Endothelial cell of umbilical vein (primary cell): ENCODE data around the gene USP6NL. TPM values are rescaled to one million over a fixed set of nuclear protein-coding genes. Genes with fewer than 3 reads are reported as not detected.
A peak's percentile ranks its signal among the peaks of the same experiment; 100 is the strongest.

Source experiments
- BruUV-seq: library from RNA; stranded (reverse); fragments of 400-500 nt; replicated peaks from 2 replicates; lab custom pipeline; 2021; lab: Mats Ljungman, UMichigan
- CTCF ChIA-PET: fragments of 300-600, 350-600 bp; sonication (Branson Sonifier 250); formaldehyde crosslinking; loops from one replicate; lab custom pipeline; 2021; ENCODE audit warnings: antibody characterized with exemption, inconsistent platforms; lab: Charles Lee
- POLR2A ChIA-PET: fragments of 300-600, 350-600 bp; sonication (Branson Sonifier 250); formaldehyde crosslinking; loops from one replicate; lab custom pipeline; 2021; ENCODE audit warnings: antibody characterized with exemption, inconsistent platforms; lab: Charles Lee
- DNase-seq: peaks from one replicate; pipeline ENCODE4 v3.0.0-alpha.2; 2011; ENCODE audit warnings: low read depth, low spot score
- FAIRE-seq: peaks from 2 replicates; lab custom pipeline; 2011; peaks lifted over from hg19 to GRCh38; lab: Jason Lieb, UNC
- H2AFZ ChIP-seq: 2 replicates; pipeline ENCODE4 v1.6.0; 2012; ENCODE audit warnings: low read depth, low read length, control low read depth, inconsistent platforms
- H3K27ac ChIP-seq: 2 replicates; pipeline ENCODE4 v1.5.1; 2011; ENCODE audit warnings: low read depth, mild to moderate bottlenecking, control low read depth, low read length, moderate library complexity; ENCODE audit not compliant: insufficient read depth
- H3K27me3 ChIP-seq, 2 experiments: 2 replicates each; pipeline versions ENCODE4 v1.6.0 to v1.6.1; 2011; ENCODE audit warnings: low read length in 2 of 2, mixed read lengths in 1 of 2; ENCODE audit not compliant: control insufficient read depth in 2 of 2, insufficient read depth in 2 of 2
- H3K36me3 ChIP-seq, 2 experiments: 2 replicates in 1 of 2; 3 replicates in 1 of 2; pipeline ENCODE4 v1.5.1; 2011; ENCODE audit warnings: low read length in 2 of 2, mild to moderate bottlenecking in 1 of 2, moderate library complexity in 1 of 2; ENCODE audit not compliant: control insufficient read depth in 2 of 2, insufficient read depth in 2 of 2; ENCODE audit errors: extremely low read depth in 1 of 2
- H3K4me1 ChIP-seq: 3 replicates; pipeline ENCODE4 v1.5.1; 2011; ENCODE audit warnings: mild to moderate bottlenecking, low read length; ENCODE audit not compliant: control insufficient read depth, insufficient read depth; ENCODE audit errors: extremely low read depth
- H3K4me2 ChIP-seq: 2 replicates; pipeline ENCODE4 v1.6.1; 2011; ENCODE audit warnings: low read length, control low read depth, mixed read lengths; ENCODE audit not compliant: insufficient read depth
- H3K4me3 ChIP-seq, 3 experiments: fragments of 200-600 bp in 1 of 3; sonication (generic), shearing (Covaris generic) in 1 of 3; replicated peaks in 1 of 3; 2 replicates each; pipeline ENCODE4 v1.5.1; 2011 to 2016; ENCODE audit warnings: control low read depth in 3 of 3, low read length in 3 of 3, mild to moderate bottlenecking in 2 of 3, inconsistent platforms in 1 of 3, low read depth in 1 of 3, moderate library complexity in 1 of 3; ENCODE audit not compliant: insufficient read depth in 1 of 3
- H3K79me2 ChIP-seq: 2 replicates; pipeline ENCODE4 v1.6.0; 2012; ENCODE audit warnings: low read length, inconsistent platforms; ENCODE audit not compliant: control insufficient read depth, insufficient read depth
- H3K9ac ChIP-seq: replicated peaks from 2 replicates; pipeline ENCODE3; 2011; ENCODE audit warnings: low read length, control low read depth; ENCODE audit not compliant: insufficient read depth; ENCODE audit errors: extremely low read depth
- H3K9me1 ChIP-seq: replicated peaks from 3 replicates; pipeline ENCODE4 v1.6.0; 2011; ENCODE audit warnings: mild to moderate bottlenecking, low read length; ENCODE audit not compliant: control insufficient read depth, insufficient read depth; ENCODE audit errors: extremely low read depth
- H3K9me3 ChIP-seq: replicated peaks from 2 replicates; pipeline ENCODE4 v1.5.1; 2012; ENCODE audit warnings: low read length, inconsistent platforms; ENCODE audit not compliant: control insufficient read depth, insufficient read depth
- H4K20me1 ChIP-seq: replicated peaks from 2 replicates; pipeline ENCODE3; 2011; ENCODE audit warnings: mild to moderate bottlenecking, low read length; ENCODE audit not compliant: control insufficient read depth, insufficient read depth; ENCODE audit errors: extremely low read depth
- CTCF ChIP-seq, 2 donors: IDR thresholded peaks; 1 replicate in 1 of 2; 2 replicates in 1 of 2; pipeline ENCODE4 v1.5.1; 2011; ENCODE audit warnings: low read length in 2 of 2, mild to moderate bottlenecking in 2 of 2, moderate library complexity in 2 of 2, control low read depth in 1 of 2, inconsistent platforms in 1 of 2, low read depth in 1 of 2; ENCODE audit not compliant: insufficient read depth in 1 of 2; ENCODE audit errors: extremely low read depth in 1 of 2
- FOS ChIP-seq: IDR thresholded peaks from 2 replicates; pipeline ENCODE4 v1.6.1; 2011; ENCODE audit warnings: mild to moderate bottlenecking, low read length, moderate library complexity, borderline replicate concordance; ENCODE audit not compliant: insufficient read depth
- GATA2 ChIP-seq: IDR thresholded peaks from 2 replicates; pipeline ENCODE4 v1.7.0; 2011; ENCODE audit warnings: low read depth, mild to moderate bottlenecking, moderate library complexity, mixed read lengths, low read length; ENCODE audit not compliant: insufficient read length, insufficient read depth
- MAX ChIP-seq: IDR thresholded peaks from 2 replicates; pipeline ENCODE4 v1.6.1; 2011; ENCODE audit not compliant: insufficient read depth, insufficient read length
- dilution Hi-C: fragments of 300-500 bp; cut with MboI; formaldehyde crosslinking; loops from one replicate; pipeline ENCODE4 v1.15.0; 2019; ENCODE audit warnings: low sequenced_read_pairs; ENCODE audit not compliant: extremely low pct_ligation_motif_present
- intact Hi-C: fragments of 100-400 bp; cut with micrococcal nuclease; formaldehyde crosslinking; loops from one replicate; pipeline ENCODE4 v1.10.0; 2022
- polyA plus RNA-seq, 4 experiments: library from polyadenylated mRNA; depleted of rRNA in 3 of 4; stranded (reverse) in 3 of 4; unstranded in 1 of 4; fragments of >200 nt; gene quantifications; 2 replicates each; pipeline versions ENCODE4 v1.2.1 to v1.2.3, GENCODE V29; 2011 to 2012; ENCODE audit warnings: missing spikeins in 1 of 4
- total RNA-seq: library from RNA; stranded (reverse); gene quantifications from 2 replicates; pipeline ENCODE4 v1.2.3, GENCODE V29; 2021

The USP6NL gene
- total and polyA plus RNA-seq, 2 donors (not counting 3 experiments of a cell fraction or from before 2014, with no cell fraction given): 13.5 to 29.2 TPM

DNA sequence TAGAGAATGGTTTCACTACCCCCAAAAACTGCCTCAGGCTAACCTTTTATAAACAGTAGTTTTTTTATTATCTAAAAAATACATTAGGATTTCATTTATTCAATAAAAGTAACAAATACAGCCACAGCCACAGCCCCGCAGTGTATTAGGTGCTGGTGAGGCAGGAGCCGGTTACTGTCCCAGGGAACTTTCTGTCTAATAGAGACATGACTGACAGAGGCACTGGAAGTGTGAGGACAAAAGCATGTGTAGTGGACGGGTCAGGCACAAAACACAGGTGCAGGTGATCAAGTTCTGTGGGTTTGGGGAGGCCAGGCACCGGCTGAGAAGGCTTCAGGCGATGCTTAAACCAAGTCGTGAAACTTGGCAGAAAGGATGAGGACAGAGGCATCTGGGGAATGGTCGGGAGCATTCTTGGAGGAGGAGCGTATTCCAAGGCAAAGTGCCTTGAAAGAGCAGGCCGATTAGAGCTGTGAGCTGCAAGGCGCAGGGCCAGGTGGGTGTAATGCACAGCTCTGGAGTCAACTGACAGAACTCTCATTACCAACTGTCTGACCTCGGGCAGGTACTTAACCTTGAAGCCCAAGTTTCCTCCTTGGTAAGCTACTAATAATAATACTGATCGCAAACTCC, 138.2 kb downstream of the USP6NL start:
- ChIA-PET CTCF (interaction anchor here (1.0 to 1.6 kb wide), 2 partner anchors 49 to 203 kb away, joined by 3 to 9 read pairs; no protein-coding TSS in a partner anchor), POLR2A (no interaction called here)
- H3K79me2 ChIP-seq: no peaks in the 10 kb centered on the region
- H4K20me1 ChIP-seq: peaks cover 3% of the 10 kb centered on the region
- dilution Hi-C loops: no loop called here
- no peak overlapping the region for H3K27ac ChIP-seq
- BruUV-seq: no TSS peak
- intact Hi-C loops: no loop called here
- H3K4me2 ChIP-seq: no peak overlapping the region
- DNase-seq: no peak
- peaks cover 3 to 4% of the 10 kb centered on the region in 2 experiments for H3K36me3 ChIP-seq
- H3K9ac ChIP-seq: no peak overlapping the region
- H3K4me1 ChIP-seq: peaks cover 5% of the 10 kb centered on the region
- no peaks in the 10 kb centered on the region for H3K9me1 ChIP-seq
- no peak for TF ChIP-seq MAX
- no peak for TF ChIP-seq GATA2
- TF ChIP-seq FOS: no peak
- no peaks in the 10 kb centered on the region for H3K9me3 ChIP-seq
- FAIRE-seq: no peak
- no peaks in the 10 kb centered on the region for H3K27me3 ChIP-seq
- H2AFZ ChIP-seq: no peak overlapping the region
- H3K4me3 ChIP-seq: no peak overlapping the region

GRCh38 chr10:11472158-11472753, 139.2 kb downstream of the USP6NL start:
- ChIA-PET POLR2A (no interaction called here), CTCF (interaction anchor here (1.6 kb wide), 1 partner anchor 48 kb away, joined by 9 read pairs; no protein-coding TSS in a partner anchor)
- DNase-seq (peak; percentile 40), FAIRE-seq (no peak)
- Histone ChIP-seq H3K27me3 (no peaks in the 10 kb centered on the region), H3K79me2 (no peaks in the 10 kb centered on the region), H3K9me3 (no peaks in the 10 kb centered on the region), H3K4me3 (no peak overlapping the region), H3K36me3 (peaks cover 3 to 4% of the 10 kb centered on the region in 2 experiments), H3K9ac (no peak overlapping the region), H3K4me2 (no peak overlapping the region), H3K9me1 (no peaks in the 10 kb centered on the region), H3K4me1 (peaks cover 10% of the 10 kb centered on the region), H4K20me1 (peaks cover 3% of the 10 kb centered on the region), H2AFZ (no peak overlapping the region), H3K27ac (no peak overlapping the region)
- dilution Hi-C loops: no loop called here
- intact Hi-C loops: loop anchor here (1.0 kb wide), 1 partner anchor 48 kb away; no protein-coding TSS in a partner anchor
- TF ChIP-seq FOS (no peak), CTCF (IDR thresholded peaks at IDR 0.05; ENCODE audit: extremely low read depth in 1 of 2, insufficient read depth in 1 of 2, low read depth in 1 of 2, low read length in 2 of 2) (peak; percentile 62 to 64)
- BruUV-seq: no TSS peak
